Central memory CD8-positive, alpha-beta T cell (primary cell): Measurements from ENCODE around the gene TAF1A.
"Not testable (repeated sequence)": the region's sequence is repeated elsewhere in the genome, so short reads cannot be mapped to it uniquely, and the experiment has no call there.

ENCODE experiments used
- ATAC-seq: fragments of 150-1000 bp; cut with Tn5 transposase; replicated peaks from 2 replicates; pipeline ENCODE4 v1.10.0; 2022; ENCODE audit warnings: mild to moderate bottlenecking, moderate FRiP score, moderate number of reproducible peaks; ENCODE audit not compliant: poor library complexity, severe bottlenecking; ENCODE audit errors: extremely low read depth
- DNase-seq, 2 donors: peaks; one replicate each; pipeline ENCODE4 v3.0.0; 2021; ENCODE audit warnings: low spot score in 2 of 2
- H3K27ac Mint-ChIP-seq: one replicate; pipeline ENCODE4 v1.8.0; 2022; ENCODE audit warnings: low read depth, mild to moderate bottlenecking, moderate library complexity, mixed read lengths
- H3K27me3 Mint-ChIP-seq: one replicate; pipeline ENCODE4 v1.8.0; 2022; ENCODE audit warnings: mixed read lengths
- H3K36me3 Mint-ChIP-seq: one replicate; pipeline ENCODE4 v1.8.0; 2022; ENCODE audit warnings: mild to moderate bottlenecking, moderate library complexity, mixed read lengths; ENCODE audit not compliant: insufficient read depth
- H3K4me1 Mint-ChIP-seq: one replicate; pipeline ENCODE4 v1.8.0; 2022; ENCODE audit warnings: mixed read lengths
- H3K4me3 Mint-ChIP-seq: one replicate; pipeline ENCODE4 v1.8.0; 2022; ENCODE audit warnings: mild to moderate bottlenecking, moderate library complexity, mixed read lengths
- H3K9me3 Mint-ChIP-seq: one replicate; pipeline ENCODE4 v1.8.0; 2022; ENCODE audit warnings: mixed read lengths

TAF1A gene

GRCh38 chr1:222618001-222618879 is 28.5 kb upstream of the TAF1A start, which contains the start of gene MIA3:
MIA3 (plus strand) TSS chr1:222618097; CDS start chr1:222618111, 14 bp downstream.
- H3K36me3 Mint-ChIP-seq = peaks cover 32% of the 10 kb centered on the region
- peak within 1 kb of the TSS; percentile 100 for H3K27ac Mint-ChIP-seq
- ATAC-seq (peak; percentile 61), DNase-seq (peak; percentile 61 to 65)
- peaks cover 32% of the 10 kb centered on the region for H3K27me3 Mint-ChIP-seq
- H3K4me3 Mint-ChIP-seq = peak within 1 kb of the TSS; percentile 92
- peaks cover 36% of the 10 kb centered on the region for H3K4me1 Mint-ChIP-seq
- no peaks in the 10 kb centered on the region for H3K9me3 Mint-ChIP-seq

GRCh38 chr1:222617367-222617951 is 27.7 kb upstream of the TAF1A start:
- Mint-ChIP-seq H3K27me3 (peaks cover 40% of the 10 kb centered on the region), H3K4me3 (peak overlapping the region; percentile 92), H3K9me3 (no peaks in the 10 kb centered on the region), H3K27ac (peak overlapping the region; percentile 100), H3K4me1 (peaks cover 36% of the 10 kb centered on the region), H3K36me3 (peaks cover 25% of the 10 kb centered on the region)
- peak; percentile 92 for ATAC-seq
- DNase-seq = peak; percentile 86 to 90

DNA sequence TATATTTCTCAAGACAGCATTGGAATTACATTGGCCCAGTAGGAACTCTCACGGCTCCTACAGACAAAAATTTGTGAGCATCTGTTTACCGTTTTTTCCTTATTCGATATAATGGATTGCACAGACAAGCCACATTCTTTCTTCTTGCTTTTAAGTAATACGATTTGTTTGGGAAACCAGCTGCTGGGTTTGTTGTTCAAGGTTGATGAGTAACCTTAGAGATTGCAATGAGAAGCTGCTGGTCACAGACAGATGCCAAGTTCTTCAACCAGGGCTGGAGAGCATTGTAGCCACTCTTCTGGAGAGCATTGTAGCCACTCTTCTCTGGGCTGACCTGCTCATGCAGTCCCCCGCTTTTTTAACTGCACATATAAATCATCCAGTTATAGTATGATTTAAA is 26.8 kb upstream of the TAF1A start:
- Mint-ChIP-seq H3K9me3 (no peaks in the 10 kb centered on the region), H3K4me1 (peaks cover 36% of the 10 kb centered on the region), H3K27ac (peak overlapping the region; percentile 100), H3K4me3 (peak overlapping the region; percentile 92), H3K27me3 (peaks cover 49% of the 10 kb centered on the region), H3K36me3 (peaks cover 19% of the 10 kb centered on the region)
- ATAC-seq (no peak), DNase-seq (no peak)

- Mint-ChIP-seq H3K9me3 (no peaks in the 10 kb centered on the region), H3K4me1 (peaks cover 11% of the 10 kb centered on the region), H3K27ac (no peak overlapping the region), H3K4me3 (no peak overlapping the region), H3K36me3 (peaks cover 11% of the 10 kb centered on the region), H3K27me3 (peaks cover 74% of the 10 kb centered on the region)
- ATAC-seq = no peak
- DNase-seq = no peak
Measured at GRCh38 chr1:222613627-222614026, 23.9 kb upstream of the TAF1A start.

GRCh38 chr1:222610728-222611127 is 21.0 kb upstream of the TAF1A start:
- H3K9me3 Mint-ChIP-seq = no peaks in the 10 kb centered on the region
- no peak overlapping the region for H3K27ac Mint-ChIP-seq
- H3K4me1 Mint-ChIP-seq = no peaks in the 10 kb centered on the region
- ATAC-seq (no peak), DNase-seq (no peak)
- H3K27me3 Mint-ChIP-seq = peaks cover 78% of the 10 kb centered on the region
- no peak overlapping the region for H3K4me3 Mint-ChIP-seq
- H3K36me3 Mint-ChIP-seq = no peaks in the 10 kb centered on the region

DNA sequence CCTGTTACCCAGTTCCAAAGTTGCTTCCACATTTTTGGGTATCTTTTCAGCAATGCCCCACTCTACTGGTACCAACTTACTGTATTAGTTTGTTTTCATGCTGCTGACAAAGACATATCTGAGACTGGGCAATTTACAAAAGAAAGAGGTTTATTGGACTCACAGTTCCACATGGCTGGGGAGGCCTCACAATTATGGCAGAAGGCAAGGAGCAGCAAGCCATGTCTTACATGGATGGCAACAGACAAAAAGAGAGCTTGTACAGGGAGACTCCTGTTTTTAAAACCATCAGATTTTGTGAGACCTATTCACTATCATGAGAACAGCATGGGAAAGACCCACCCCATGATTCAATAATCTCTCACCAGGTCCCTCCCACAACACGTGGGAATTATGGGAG is 19.4 kb upstream of the TAF1A start:
- not testable (repeated sequence) for ATAC-seq
- peaks cover 62% of the 10 kb centered on the region for H3K27me3 Mint-ChIP-seq

DNA sequence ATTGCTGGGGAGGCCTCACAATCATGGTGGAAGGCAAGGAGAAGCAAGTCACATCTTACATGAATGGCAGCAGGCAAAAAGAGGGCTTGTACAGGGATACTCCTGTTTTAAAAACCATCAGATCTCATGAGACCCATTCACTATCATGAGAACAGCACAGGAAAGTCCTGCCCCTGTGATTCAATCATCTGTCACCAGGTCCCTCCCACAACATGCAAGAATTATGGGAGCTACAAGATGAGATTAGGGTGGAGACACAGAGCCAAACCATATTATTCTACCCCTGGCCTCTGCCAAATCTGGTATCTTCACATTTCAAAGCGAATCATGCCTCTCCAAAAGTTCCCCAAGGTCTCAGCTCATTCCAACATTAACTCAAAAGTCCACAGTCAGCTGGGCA is 17.0 kb upstream of the TAF1A start:
- no peak overlapping the region for H3K4me3 Mint-ChIP-seq
- H3K4me1 Mint-ChIP-seq = no peaks in the 10 kb centered on the region
- H3K27ac Mint-ChIP-seq = no peak overlapping the region
- H3K36me3 Mint-ChIP-seq = no peaks in the 10 kb centered on the region
- no peaks in the 10 kb centered on the region for H3K9me3 Mint-ChIP-seq
- no peak for DNase-seq
- no peak for ATAC-seq
- H3K27me3 Mint-ChIP-seq = peaks cover 38% of the 10 kb centered on the region

More for the DNA sequence above, 19.4 kb upstream of the TAF1A start:
- H3K36me3 Mint-ChIP-seq, H3K4me3 Mint-ChIP-seq, H3K4me1 Mint-ChIP-seq, H3K9me3 Mint-ChIP-seq, H3K27ac Mint-ChIP-seq, DNase-seq: not testable (repeated sequence)

- H3K27me3 Mint-ChIP-seq = peaks cover 3% of the 10 kb centered on the region
- ATAC-seq (no peak), DNase-seq (no peak)
- no peak overlapping the region for H3K4me3 Mint-ChIP-seq
- H3K36me3 Mint-ChIP-seq = no peaks in the 10 kb centered on the region
- H3K9me3 Mint-ChIP-seq = no peaks in the 10 kb centered on the region
- H3K27ac Mint-ChIP-seq = no peak overlapping the region
- H3K4me1 Mint-ChIP-seq = no peaks in the 10 kb centered on the region
Measured at GRCh38 chr1:222601257-222601656, 11.5 kb upstream of the TAF1A start.

- no peaks in the 10 kb centered on the region for H3K9me3 Mint-ChIP-seq
- no peak overlapping the region for H3K4me3 Mint-ChIP-seq
- H3K36me3 Mint-ChIP-seq = no peaks in the 10 kb centered on the region
- DNase-seq (no peak), ATAC-seq (no peak)
- no peaks in the 10 kb centered on the region for H3K4me1 Mint-ChIP-seq
- no peak overlapping the region for H3K27ac Mint-ChIP-seq
- H3K27me3 Mint-ChIP-seq = peaks cover 6% of the 10 kb centered on the region
Measured at GRCh38 chr1:222600281-222600680, 10.5 kb upstream of the TAF1A start.

GRCh38 chr1:222596696-222597095 is 7.0 kb upstream of the TAF1A start:
- DNase-seq (no peak), ATAC-seq (no peak)
- Mint-ChIP-seq H3K27ac (no peak overlapping the region), H3K27me3 (peaks cover 6% of the 10 kb centered on the region), H3K4me3 (no peak overlapping the region), H3K9me3 (no peaks in the 10 kb centered on the region), H3K36me3 (no peaks in the 10 kb centered on the region), H3K4me1 (no peaks in the 10 kb centered on the region)

GRCh38 chr1:222594789-222595188 is 5.1 kb upstream of the TAF1A start:
- Mint-ChIP-seq H3K27me3 (peaks cover 6% of the 10 kb centered on the region), H3K4me1 (peaks cover 9% of the 10 kb centered on the region), H3K36me3 (peaks cover 4% of the 10 kb centered on the region)

DNA sequence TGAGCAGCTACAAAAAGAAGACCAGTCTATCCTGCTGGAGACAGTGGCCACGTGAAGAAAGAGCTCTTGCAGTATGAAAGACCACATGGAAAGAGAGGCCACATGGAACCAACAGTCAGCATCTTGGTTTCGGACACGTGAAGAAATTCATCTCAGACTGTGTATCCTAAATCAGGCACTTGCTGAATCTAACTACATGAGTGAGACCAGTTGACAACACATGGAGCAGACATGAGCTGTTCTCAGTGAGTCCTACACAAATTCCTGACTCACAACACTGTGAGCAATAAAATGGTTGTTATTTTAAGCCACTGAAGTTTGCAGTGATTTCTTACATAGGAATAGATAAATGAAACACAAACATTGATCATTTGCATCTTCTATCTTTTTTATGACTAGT is 2.4 kb upstream of the TAF1A start:
- DNase-seq (no peak), ATAC-seq (no peak)
- H3K4me3 Mint-ChIP-seq = no peak overlapping the region
- peaks cover 6% of the 10 kb centered on the region for H3K27me3 Mint-ChIP-seq
- peaks cover 27% of the 10 kb centered on the region for H3K4me1 Mint-ChIP-seq
- no peaks in the 10 kb centered on the region for H3K9me3 Mint-ChIP-seq
- peaks cover 20% of the 10 kb centered on the region for H3K36me3 Mint-ChIP-seq
- H3K27ac Mint-ChIP-seq = no peak overlapping the region

More at GRCh38 chr1:222594789-222595188, 5.1 kb upstream of the TAF1A start:
- ATAC-seq (no peak), DNase-seq (no peak)
- H3K27ac Mint-ChIP-seq = no peak overlapping the region
- no peak overlapping the region for H3K4me3 Mint-ChIP-seq
- no peaks in the 10 kb centered on the region for H3K9me3 Mint-ChIP-seq

GRCh38 chr1:222588135-222588534 is 1.6 kb downstream of the TAF1A start:
- Mint-ChIP-seq H3K27ac (peak overlapping the region; percentile 37), H3K36me3 (peaks cover 40% of the 10 kb centered on the region), H3K4me3 (no peak overlapping the region), H3K27me3 (no peaks in the 10 kb centered on the region), H3K4me1 (peaks cover 36% of the 10 kb centered on the region), H3K9me3 (no peaks in the 10 kb centered on the region)
- ATAC-seq = no peak
- DNase-seq = no peak
